ENCODE measurements around the gene FAM107A. TPM values are rescaled to one million over a fixed set of nuclear protein-coding genes. Genes with fewer than 3 reads are reported as not detected.
A peak's percentile ranks its signal among the peaks of the same experiment; 100 is the strongest.

FAM107A gene
- total and polyA plus RNA-seq, 2 of the 13 experiments (the other 11 are each of a cell fraction or from before 2014, with no cell fraction given) = not detected

DNA sequence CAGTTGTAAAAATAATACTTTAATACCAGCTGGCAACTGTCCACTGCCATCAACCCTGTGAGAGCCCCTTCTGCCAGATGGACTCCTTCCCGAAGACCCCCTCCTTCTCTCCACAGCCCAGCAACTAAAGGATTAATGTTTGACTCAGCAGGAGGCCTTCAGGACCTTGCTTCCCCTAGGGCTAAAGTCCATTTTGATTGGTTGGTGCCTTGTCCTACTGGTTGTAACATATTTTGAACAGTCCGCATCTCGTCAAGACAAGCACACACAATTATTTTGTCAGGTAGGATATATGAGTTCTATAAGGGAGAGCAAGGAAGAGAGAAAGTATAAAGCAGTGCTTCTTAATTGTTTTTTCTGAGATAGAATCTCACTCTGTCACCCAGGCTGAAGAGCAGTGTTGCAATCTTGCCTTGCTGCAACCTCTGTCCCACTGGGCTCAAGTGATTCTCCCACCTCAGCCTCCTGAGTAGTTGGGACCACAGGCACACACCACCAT, 58.9 kb downstream of the FAM107A start (continued):
- TF ChIP-seq, protein P1, sequence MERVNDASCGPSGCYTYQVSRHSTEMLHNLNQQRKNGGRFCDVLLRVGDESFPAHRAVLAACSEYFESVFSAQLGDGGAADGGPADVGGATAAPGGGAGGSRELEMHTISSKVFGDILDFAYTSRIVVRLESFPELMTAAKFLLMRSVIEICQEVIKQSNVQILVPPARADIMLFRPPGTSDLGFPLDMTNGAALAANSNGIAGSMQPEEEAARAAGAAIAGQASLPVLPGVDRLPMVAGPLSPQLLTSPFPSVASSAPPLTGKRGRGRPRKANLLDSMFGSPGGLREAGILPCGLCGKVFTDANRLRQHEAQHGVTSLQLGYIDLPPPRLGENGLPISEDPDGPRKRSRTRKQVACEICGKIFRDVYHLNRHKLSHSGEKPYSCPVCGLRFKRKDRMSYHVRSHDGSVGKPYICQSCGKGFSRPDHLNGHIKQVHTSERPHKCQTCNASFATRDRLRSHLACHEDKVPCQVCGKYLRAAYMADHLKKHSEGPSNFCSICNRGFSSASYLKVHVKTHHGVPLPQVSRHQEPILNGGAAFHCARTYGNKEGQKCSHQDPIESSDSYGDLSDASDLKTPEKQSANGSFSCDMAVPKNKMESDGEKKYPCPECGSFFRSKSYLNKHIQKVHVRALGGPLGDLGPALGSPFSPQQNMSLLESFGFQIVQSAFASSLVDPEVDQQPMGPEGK (CRISPR knock-in tag; IDR thresholded peaks at IDR 0.05) = peak; percentile 17; the same call in 1 of the 2 replicates
- TF ChIP-seq ZFX (CRISPR knock-in tag; IDR thresholded peaks at IDR 0.05; ENCODE audit: low read depth) = 0 out of 2 replicates have a peak, but pooled peaks have one; percentile 20
- TF ChIP-seq, protein P2, sequence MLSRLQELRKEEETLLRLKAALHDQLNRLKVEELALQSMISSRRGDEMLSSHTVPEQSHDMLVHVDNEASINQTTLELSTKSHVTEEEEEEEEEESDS (CRISPR knock-in tag; IDR thresholded peaks at IDR 0.05; ENCODE audit: borderline replicate concordance) = no peak
- TF ChIP-seq HMG20A (CRISPR knock-in tag; IDR thresholded peaks at IDR 0.05; ENCODE audit: borderline replicate concordance) = peak; percentile 40; the same call in 1 of the 2 replicates
- TF ChIP-seq, protein P3, sequence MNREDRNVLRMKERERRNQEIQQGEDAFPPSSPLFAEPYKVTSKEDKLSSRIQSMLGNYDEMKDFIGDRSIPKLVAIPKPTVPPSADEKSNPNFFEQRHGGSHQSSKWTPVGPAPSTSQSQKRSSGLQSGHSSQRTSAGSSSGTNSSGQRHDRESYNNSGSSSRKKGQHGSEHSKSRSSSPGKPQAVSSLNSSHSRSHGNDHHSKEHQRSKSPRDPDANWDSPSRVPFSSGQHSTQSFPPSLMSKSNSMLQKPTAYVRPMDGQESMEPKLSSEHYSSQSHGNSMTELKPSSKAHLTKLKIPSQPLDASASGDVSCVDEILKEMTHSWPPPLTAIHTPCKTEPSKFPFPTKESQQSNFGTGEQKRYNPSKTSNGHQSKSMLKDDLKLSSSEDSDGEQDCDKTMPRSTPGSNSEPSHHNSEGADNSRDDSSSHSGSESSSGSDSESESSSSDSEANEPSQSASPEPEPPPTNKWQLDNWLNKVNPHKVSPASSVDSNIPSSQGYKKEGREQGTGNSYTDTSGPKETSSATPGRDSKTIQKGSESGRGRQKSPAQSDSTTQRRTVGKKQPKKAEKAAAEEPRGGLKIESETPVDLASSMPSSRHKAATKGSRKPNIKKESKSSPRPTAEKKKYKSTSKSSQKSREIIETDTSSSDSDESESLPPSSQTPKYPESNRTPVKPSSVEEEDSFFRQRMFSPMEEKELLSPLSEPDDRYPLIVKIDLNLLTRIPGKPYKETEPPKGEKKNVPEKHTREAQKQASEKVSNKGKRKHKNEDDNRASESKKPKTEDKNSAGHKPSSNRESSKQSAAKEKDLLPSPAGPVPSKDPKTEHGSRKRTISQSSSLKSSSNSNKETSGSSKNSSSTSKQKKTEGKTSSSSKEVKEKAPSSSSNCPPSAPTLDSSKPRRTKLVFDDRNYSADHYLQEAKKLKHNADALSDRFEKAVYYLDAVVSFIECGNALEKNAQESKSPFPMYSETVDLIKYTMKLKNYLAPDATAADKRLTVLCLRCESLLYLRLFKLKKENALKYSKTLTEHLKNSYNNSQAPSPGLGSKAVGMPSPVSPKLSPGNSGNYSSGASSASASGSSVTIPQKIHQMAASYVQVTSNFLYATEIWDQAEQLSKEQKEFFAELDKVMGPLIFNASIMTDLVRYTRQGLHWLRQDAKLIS (CRISPR knock-in tag; IDR thresholded peaks at IDR 0.05) = no peak
- no peak for TF ChIP-seq FOXK2 (IDR thresholded peaks at IDR 0.05)
- no peak for TF ChIP-seq MEF2D (CRISPR knock-in tag; IDR thresholded peaks at IDR 0.05)
- TF ChIP-seq, protein P4, sequence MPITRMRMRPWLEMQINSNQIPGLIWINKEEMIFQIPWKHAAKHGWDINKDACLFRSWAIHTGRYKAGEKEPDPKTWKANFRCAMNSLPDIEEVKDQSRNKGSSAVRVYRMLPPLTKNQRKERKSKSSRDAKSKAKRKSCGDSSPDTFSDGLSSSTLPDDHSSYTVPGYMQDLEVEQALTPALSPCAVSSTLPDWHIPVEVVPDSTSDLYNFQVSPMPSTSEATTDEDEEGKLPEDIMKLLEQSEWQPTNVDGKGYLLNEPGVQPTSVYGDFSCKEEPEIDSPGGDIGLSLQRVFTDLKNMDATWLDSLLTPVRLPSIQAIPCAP (CRISPR knock-in tag; IDR thresholded peaks at IDR 0.05; ENCODE audit: low read depth) = no peak
- TF ChIP-seq, protein P5, sequence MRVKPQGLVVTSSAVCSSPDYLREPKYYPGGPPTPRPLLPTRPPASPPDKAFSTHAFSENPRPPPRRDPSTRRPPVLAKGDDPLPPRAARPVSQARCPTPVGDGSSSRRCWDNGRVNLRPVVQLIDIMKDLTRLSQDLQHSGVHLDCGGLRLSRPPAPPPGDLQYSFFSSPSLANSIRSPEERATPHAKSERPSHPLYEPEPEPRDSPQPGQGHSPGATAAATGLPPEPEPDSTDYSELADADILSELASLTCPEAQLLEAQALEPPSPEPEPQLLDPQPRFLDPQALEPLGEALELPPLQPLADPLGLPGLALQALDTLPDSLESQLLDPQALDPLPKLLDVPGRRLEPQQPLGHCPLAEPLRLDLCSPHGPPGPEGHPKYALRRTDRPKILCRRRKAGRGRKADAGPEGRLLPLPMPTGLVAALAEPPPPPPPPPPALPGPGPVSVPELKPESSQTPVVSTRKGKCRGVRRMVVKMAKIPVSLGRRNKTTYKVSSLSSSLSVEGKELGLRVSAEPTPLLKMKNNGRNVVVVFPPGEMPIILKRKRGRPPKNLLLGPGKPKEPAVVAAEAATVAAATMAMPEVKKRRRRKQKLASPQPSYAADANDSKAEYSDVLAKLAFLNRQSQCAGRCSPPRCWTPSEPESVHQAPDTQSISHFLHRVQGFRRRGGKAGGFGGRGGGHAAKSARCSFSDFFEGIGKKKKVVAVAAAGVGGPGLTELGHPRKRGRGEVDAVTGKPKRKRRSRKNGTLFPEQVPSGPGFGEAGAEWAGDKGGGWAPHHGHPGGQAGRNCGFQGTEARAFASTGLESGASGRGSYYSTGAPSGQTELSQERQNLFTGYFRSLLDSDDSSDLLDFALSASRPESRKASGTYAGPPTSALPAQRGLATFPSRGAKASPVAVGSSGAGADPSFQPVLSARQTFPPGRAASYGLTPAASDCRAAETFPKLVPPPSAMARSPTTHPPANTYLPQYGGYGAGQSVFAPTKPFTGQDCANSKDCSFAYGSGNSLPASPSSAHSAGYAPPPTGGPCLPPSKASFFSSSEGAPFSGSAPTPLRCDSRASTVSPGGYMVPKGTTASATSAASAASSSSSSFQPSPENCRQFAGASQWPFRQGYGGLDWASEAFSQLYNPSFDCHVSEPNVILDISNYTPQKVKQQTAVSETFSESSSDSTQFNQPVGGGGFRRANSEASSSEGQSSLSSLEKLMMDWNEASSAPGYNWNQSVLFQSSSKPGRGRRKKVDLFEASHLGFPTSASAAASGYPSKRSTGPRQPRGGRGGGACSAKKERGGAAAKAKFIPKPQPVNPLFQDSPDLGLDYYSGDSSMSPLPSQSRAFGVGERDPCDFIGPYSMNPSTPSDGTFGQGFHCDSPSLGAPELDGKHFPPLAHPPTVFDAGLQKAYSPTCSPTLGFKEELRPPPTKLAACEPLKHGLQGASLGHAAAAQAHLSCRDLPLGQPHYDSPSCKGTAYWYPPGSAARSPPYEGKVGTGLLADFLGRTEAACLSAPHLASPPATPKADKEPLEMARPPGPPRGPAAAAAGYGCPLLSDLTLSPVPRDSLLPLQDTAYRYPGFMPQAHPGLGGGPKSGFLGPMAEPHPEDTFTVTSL (CRISPR knock-in tag; IDR thresholded peaks at IDR 0.05; ENCODE audit: borderline replicate concordance) = peak; percentile 49; the same call in 1 of the 2 replicates
- TF ChIP-seq ZBTB42 (CRISPR knock-in tag; IDR thresholded peaks at IDR 0.05) = no peak
- TF ChIP-seq SOX6 (IDR thresholded peaks at IDR 0.05) = no peak
- TF ChIP-seq SOX6 (CRISPR knock-in tag; IDR thresholded peaks at IDR 0.05) = peak; percentile 29; the same call in 1 of the 2 replicates
- TF ChIP-seq HNF4A (CRISPR knock-in tag; IDR thresholded peaks at IDR 0.05) = peak; percentile 88
- peak; percentile 86; the same call in 1 of the 2 replicates for TF ChIP-seq EHMT2 (IDR thresholded peaks at IDR 0.05; ENCODE audit: borderline replicate concordance, low read depth, low read length)
- peak; percentile 94 for TF ChIP-seq ZBTB7B (CRISPR knock-in tag; IDR thresholded peaks at IDR 0.05)
- TF ChIP-seq NFATC3 (CRISPR knock-in tag; IDR thresholded peaks at IDR 0.05) = no peak

Data from HepG2 (cell line).